ENCODE data around the gene KIF1B.
A peak's percentile ranks its signal among the peaks of the same experiment; 100 is the strongest.
"Not testable (repeated sequence)": the region's sequence is repeated elsewhere in the genome, so short reads cannot be mapped to it uniquely, and the experiment has no call there.

Gene KIF1B

DNA sequence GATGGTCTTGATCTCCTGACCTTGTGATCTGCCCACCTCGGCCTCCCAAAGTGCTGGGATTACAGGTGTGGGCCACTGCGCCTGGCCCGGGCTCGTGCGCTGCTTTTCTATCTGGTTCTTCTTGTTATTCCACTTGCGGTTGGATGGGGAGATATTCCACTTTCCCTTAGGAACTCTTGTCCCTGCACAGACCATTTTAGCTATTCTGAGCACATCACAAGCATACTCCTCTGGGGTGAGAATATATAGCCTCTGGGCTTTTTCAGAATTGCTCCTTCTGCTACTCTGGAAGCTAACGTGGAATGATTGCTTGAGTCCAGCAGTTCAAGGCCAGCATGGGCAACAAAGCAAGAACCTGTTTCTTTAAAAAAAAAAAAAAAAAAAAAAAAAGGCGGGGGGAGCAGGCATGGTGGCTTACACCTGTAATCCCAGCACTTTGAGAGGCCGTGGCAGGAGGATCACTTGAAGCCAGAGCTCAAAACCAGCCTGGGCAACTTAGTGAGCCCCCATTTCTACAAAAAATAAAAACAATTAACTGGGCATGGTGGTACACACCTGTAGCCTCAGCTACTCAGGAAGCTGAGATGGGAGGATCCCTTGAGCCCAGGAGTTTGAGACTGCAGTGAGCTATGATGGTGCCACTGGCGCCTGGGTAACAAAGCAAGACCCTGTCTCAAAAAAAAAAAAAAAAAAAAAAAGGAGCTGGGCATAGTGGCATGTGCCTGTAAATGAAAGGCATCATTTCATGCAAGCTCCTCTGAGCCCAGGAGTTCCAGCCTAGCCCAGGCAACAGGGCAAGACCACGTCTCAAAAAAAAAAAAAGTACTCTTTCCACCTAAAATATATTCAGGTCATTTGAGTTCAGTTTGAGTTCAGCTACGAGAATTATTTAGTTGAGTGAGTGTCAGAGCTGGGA lies 176.6 kb downstream of the KIF1B start:
- no peak for DNase-seq

DNA sequence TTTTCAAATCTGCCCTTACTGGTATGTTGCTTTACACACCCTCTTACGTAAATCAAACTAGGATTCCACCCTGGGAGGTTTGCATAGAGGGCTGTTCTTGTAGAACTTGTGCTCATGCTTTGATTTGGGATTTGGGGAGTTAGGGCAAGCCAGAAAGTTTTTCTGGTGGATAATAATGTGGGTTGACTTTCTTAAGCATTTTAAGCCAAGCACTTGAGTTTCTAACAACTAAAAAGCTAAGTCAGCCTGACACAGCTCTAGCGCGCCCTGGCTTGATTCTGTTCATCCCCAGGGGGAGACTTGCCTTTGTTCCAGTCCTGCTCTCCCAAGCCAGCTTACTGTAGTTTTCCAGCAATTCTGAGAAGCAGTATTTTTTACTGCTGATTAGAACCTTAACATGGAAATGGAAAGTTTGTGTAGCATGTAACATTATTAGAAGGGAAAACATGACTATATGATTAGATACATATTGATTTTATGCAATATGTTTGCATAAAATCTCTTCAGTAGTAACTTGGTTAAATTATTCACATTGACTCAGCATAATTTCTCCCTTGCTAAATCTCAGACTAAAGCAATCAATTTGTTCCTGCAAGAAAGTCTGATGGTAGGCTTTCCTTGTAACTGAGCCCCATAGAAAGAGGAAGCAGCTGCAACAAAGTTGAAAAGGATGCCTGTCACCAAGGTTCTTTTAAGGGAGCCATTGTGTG lies 177.5 kb downstream of the KIF1B start:
- DNase-seq, result no peak

DNA sequence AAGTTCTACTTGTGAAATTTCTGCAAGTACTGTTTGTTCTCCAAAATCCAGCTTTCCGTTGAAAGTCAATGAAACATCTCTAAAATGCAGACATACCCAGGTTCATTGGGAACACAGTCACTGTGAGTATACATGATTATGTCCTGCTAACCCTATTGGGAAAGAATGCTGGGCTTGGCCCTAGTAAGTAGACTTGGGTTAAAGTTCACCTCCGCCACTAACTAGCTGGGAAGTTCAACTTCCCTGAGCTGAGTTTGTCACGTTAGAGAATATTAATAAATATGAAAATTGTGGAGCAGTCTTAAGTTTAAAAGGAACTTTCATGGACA lies 178.0 kb downstream of the KIF1B start:
- DNase-seq, result no peak

- no peak for DNase-seq
These were observed 179.1 kb downstream of the KIF1B start for GRCh38 chr1:10389271-10389973.

DNA sequence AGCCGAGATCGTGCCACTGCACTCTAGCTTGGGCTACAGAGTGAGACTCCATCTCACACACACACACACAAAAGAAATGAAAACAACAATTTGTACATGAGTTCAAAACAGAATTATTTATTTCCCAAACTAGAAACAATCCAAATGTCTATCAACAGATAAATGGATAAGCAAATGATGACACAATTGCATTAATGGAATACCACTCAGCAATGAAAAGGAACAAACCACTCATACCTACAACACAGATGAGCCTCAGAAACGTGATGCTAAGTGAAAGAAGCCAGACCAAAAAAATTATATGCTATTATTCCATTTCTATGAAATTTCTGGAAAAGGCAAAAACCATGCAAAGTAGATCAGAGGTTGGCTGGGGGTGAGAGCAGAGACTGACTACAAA lies 186.5 kb downstream of the KIF1B start:
- no peak for DNase-seq

DNA sequence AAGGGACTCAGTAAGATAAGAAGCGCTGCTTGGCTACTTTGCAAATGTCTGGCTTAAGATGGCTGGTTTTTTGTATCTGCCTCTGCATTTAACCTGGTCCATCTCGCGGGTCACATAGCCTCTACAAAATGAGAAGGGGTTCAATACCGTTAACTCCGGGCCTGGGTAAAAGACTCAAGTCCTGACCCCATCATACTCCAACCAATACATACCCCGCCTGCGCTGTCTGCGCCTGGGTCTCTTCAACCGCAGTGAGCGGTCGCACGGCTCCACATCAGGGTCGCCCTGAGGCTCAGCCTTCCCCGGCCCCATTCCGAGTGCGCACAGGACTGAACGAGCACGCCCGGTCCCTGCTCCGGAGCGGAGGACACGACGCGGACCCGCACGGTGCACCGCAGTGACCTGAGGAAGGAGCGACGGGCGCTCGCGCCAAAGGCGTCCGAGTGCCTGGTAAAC lies 187.9 kb downstream of the KIF1B start:
- no peak for DNase-seq

- peak; percentile 70 for DNase-seq
These were observed 188.5 kb downstream of the KIF1B start, which contains the start of gene PGD for GRCh38 chr1:10398734-10399443. TSS of gene PGD (plus strand) at chr1:10399064. CDS start at chr1:10399118, 54 bp downstream.

DNA sequence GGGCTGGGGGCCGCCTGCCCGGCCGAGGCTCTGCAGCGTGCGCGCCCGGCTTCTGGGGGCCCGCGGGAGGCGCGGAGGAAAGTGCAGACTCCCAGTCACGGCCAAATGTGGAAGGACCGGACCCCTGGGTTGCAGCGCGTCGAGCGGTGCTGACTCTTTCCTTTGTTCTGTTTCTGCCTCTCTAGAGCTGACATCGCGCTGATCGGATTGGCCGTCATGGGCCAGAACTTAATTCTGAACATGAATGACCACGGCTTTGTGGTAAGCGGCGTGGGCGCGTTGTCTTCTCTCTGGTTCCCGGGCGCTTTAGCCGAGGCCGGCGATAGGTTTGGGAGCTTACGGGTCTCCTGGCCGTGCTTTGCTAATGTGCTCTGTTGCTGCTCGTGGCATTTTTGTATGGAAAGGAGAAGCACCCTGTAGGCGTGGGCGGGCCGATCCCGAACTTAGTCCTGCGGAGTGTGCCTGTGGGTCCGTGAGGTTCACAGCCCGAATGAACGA lies 189.1 kb downstream of the KIF1B start:
- no peak for DNase-seq

GRCh38 chr1:10400013-10400412 lies 189.6 kb downstream of the KIF1B start:
- DNase-seq, result no peak

- DNase-seq, result no peak
These were observed 190.9 kb downstream of the KIF1B start for GRCh38 chr1:10401281-10401680.

DNA sequence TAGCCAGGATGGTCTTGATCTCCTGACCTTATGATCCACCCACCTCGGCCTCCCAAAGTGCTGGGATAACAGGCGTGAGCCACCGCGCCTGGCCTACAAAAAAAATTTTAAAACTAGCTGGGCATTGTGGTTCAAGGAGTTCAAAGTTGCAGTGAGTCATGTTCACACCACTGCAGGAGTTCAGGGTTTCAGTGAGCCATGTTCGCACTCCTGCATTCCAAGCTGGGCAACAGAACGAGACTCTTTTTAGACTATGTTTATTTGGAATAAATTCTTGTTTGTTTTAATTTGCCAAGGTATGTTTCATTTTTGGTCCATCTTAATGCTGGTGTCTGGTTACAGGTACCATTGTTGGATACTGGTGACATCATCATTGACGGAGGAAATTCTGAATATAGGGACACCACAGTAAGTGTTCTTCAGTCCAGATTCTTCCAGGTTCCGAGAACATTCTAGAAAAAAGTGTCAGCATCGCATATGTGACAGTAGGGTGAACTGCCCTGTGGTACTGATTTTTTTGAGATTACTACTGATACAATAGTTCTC lies 192.4 kb downstream of the KIF1B start:
- DNase-seq, result no peak

DNA sequence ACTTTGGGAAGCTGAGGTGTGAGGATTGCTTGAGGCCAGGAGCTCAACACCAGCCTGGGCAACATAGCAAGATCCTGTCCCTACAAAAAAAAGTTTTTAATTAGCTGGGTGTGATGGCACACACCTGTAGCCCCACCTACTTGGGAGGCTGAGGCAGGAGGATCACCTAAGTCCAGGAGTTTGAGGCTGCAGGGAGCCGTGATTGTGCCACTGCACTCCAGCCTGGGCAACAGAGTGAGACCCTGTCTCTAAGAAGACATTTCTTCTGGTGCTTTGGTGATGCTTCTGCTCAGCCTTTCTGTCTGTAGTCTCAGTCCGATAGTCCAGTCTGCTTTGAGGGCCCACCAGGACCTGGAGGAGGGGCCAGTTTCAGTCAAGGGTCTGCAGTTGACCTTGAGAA lies 196.8 kb downstream of the KIF1B start:
- DNase-seq, result no peak

- no peak for DNase-seq
These were observed 205.0 kb downstream of the KIF1B start for GRCh38 chr1:10415211-10415930.

DNA sequence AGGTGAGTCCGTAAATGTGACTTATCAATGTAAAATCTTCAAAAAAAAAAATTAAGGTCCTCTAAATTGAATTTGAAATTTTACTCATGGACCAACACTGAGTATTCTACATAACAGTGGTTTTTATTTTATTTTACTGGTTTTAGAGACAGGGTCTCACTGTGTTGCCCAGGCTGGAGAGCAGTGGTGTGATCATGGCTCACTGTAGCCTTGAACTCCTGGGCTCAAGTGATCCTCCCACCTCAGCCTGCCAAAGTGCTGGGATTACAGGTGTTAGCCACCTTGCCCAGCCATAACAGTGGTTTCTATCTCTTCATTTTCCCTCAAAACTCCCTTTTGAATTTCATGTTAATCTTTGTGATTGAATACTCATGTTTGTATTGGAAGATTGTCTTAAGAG lies 205.6 kb downstream of the KIF1B start:
- not testable (repeated sequence) for DNase-seq

DNA sequence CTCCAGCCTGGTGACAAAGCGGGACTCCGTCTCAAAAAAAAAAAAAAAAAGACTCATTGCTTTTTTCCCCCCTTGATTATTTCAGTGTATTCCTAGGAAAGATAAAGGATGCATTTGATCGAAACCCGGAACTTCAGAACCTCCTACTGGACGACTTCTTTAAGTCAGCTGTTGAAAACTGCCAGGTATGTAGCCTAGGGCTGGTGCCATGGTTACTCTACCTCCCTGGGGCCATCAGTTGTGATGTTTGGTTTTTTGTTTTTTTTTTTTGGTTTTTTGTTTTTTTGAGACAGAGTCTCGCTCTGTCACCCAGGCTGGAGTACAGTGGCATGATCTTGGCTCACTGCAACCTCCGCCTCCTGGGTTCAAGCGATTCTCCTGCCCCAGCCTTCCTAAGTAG lies 208.4 kb downstream of the KIF1B start:
- not testable (repeated sequence) for DNase-seq

- no peak for DNase-seq
These were observed 209.0 kb downstream of the KIF1B start for GRCh38 chr1:10419351-10419750.

- DNase-seq, result no peak
These were observed 211.3 kb downstream of the KIF1B start for GRCh38 chr1:10421637-10422036.

- DNase-seq, result no peak
These were observed 213.7 kb downstream of the KIF1B start for GRCh38 chr1:10424034-10424433.

- DNase-seq, result no peak
These were observed 214.3 kb downstream of the KIF1B start for GRCh38 chr1:10424651-10425050.

- DNase-seq, result not testable (repeated sequence)
These were observed 215.6 kb downstream of the KIF1B start for GRCh38 chr1:10425826-10426534.

DNA sequence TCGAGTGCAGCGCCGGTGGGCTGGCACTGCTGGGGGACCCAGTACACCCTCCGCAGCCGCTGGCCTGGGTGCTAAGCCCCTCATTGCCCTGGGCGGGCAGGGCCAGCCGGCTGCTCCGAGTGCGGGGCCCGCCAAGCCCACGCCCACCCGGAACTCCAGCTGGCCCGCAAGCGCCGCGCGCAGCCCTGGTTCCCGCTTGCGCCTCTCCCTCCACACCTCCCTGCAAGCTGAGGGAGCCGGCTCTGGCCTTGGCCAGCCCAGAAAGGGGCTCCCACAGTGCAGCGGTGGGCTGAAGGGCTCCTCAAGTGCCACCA lies 216.1 kb downstream of the KIF1B start:
- DNase-seq, result not testable (repeated sequence)
